ENCODE measurements around the gene LRRC8B. TPM values are rescaled to one million over a fixed set of nuclear protein-coding genes. Genes with fewer than 3 reads are reported as not detected.

LRRC8B gene
- total RNA-seq, 1 donor from 2014 or later, result 9.8 TPM

DNA sequence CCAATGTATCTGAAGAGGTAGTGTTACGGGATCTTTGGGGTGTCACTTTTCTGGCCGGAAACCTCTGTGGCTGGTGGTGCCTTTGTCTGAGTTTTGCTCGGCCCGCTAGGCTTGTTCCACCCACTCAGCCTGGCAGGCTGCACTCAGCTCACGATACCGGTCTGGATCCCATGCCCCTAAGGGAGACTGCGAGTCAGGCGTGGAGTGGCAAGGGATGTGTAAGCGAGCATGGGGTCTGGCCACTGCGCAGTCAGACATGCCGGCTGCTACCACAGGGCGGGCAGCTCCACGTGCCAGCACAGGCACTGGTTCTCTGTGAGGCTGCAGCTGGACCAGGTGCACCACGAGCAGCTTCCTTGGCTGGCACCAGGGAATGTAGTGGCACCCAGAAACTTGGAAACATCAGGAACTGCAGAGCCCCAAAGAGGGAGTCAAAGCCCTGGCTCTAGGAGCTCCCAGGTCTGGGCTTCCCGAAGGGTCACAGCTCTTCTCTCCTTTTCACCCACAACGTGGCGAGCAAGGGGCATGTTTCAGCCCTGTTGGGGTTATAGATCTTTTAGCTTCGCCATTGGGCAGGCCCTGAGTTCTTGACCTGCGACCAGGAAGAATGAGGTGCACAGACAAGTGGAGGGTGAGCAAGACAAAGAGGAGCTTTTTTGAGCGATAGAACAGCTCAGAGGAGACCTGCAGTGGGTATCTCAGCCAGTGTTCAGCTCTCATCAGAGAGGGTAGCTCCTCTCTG is 84.5 kb downstream of the LRRC8B start:
- no peak overlapping the region for H3K27ac ChIP-seq
- intact Hi-C loops (cut with DNase I), result loop anchor here (10.0 kb wide), 1 partner anchor 124 kb away; no protein-coding TSS in a partner anchor
- no peaks in the 10 kb centered on the region for H3K27me3 ChIP-seq
- H3K9me3 ChIP-seq, result no peaks in the 10 kb centered on the region
- H3K4me1 ChIP-seq, result no peaks in the 10 kb centered on the region
- DNase-seq (ENCODE audit: extremely low spot score in 2 of 2), result no peak
- H3K4me3 ChIP-seq, result no peak overlapping the region
- no peak for TF ChIP-seq POLR2A (IDR thresholded peaks at IDR 0.05)
- TF ChIP-seq, protein P1, sequence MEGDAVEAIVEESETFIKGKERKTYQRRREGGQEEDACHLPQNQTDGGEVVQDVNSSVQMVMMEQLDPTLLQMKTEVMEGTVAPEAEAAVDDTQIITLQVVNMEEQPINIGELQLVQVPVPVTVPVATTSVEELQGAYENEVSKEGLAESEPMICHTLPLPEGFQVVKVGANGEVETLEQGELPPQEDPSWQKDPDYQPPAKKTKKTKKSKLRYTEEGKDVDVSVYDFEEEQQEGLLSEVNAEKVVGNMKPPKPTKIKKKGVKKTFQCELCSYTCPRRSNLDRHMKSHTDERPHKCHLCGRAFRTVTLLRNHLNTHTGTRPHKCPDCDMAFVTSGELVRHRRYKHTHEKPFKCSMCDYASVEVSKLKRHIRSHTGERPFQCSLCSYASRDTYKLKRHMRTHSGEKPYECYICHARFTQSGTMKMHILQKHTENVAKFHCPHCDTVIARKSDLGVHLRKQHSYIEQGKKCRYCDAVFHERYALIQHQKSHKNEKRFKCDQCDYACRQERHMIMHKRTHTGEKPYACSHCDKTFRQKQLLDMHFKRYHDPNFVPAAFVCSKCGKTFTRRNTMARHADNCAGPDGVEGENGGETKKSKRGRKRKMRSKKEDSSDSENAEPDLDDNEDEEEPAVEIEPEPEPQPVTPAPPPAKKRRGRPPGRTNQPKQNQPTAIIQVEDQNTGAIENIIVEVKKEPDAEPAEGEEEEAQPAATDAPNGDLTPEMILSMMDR (IDR thresholded peaks at IDR 0.05), result no peak
- TF ChIP-seq POLR2AphosphoS5 (IDR thresholded peaks at IDR 0.05; ENCODE audit: insufficient read depth in 1 of 2, low read depth in 1 of 2), result no peak
- no peaks in the 10 kb centered on the region for H3K36me3 ChIP-seq

DNA sequence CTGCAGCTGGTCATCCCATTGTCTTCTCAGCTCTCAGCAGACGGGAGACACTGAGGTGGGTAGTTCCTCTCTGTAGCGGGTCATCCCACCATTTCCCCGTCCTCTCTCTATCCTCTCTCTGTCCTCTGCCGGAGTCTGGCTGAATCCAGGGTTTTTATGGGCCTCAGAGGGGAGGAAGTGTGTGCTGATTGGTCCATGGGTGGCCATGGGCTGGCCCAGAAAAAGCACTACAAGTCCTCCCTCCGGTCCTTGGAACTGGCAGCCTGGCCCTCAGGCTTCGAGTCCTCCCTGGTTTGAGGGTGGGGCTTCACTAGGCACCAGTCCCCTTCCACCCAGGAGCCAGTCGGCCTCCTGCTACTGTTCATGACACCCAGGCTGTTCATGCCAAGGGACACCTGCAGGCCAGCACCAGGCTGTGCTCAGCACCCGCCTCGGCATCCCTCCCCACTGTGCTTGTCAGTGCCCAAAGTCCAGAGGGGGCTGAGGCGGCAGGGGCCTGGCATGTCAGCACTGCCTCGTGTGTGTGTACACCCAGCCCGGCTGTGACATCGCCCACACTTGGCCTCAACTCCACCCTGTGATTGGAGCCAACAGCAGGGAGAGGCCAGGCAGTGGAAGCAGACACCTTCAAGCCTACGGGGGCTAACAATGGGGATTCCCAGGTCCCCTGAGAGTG is 85.3 kb downstream of the LRRC8B start:
- Histone ChIP-seq H3K27ac (no peak overlapping the region), H3K9me3 (no peaks in the 10 kb centered on the region), H3K4me1 (no peaks in the 10 kb centered on the region), H3K27me3 (no peaks in the 10 kb centered on the region), H3K4me3 (no peak overlapping the region), H3K36me3 (no peaks in the 10 kb centered on the region)
- TF ChIP-seq, protein P1 (IDR thresholded peaks at IDR 0.05), result no peak
- TF ChIP-seq POLR2AphosphoS5 (IDR thresholded peaks at IDR 0.05; ENCODE audit: insufficient read depth in 1 of 2, low read depth in 1 of 2) (no peak), POLR2A (IDR thresholded peaks at IDR 0.05) (no peak)
- intact Hi-C loops (cut with DNase I), result loop anchor here (10.0 kb wide), 1 partner anchor 125 kb away; no protein-coding TSS in a partner anchor
- no peak for DNase-seq (ENCODE audit: extremely low spot score in 2 of 2)

DNA sequence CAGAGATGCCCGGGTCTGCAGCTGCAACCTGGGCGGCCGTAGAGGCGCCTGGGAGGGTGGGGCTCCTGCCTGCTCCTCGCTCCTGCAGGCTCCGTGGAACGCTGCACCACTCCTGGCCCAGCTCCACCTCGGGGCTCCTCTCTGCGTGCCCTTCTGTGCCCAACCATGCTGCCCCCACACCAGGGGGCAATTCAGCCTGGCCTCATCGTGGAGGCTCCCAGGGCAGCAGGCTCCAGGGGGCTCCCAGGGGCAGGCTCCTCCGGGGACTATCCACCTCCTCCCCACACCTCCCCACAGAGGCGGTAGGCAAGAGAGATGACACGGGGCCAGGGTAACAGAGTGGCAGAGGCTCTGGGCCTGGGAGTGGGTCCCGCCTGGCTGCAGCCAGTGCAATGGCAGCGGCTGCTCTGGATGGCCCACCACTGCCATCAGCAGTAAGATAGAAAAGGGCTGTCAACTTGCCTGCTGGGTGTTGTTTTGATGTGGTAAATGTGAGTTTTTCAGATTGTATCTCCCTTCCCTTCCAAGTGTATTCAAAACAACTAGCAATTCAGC is 85.9 kb downstream of the LRRC8B start:
- intact Hi-C loops (cut with DNase I), result no loop called here
- Histone ChIP-seq H3K4me3 (no peak overlapping the region), H3K36me3 (no peaks in the 10 kb centered on the region), H3K27ac (no peak overlapping the region), H3K4me1 (no peaks in the 10 kb centered on the region), H3K27me3 (no peaks in the 10 kb centered on the region), H3K9me3 (no peaks in the 10 kb centered on the region)
- DNase-seq (ENCODE audit: extremely low spot score in 2 of 2), result no peak
- TF ChIP-seq POLR2A (IDR thresholded peaks at IDR 0.05) (no peak), POLR2AphosphoS5 (IDR thresholded peaks at IDR 0.05; ENCODE audit: insufficient read depth in 1 of 2, low read depth in 1 of 2) (no peak)
- TF ChIP-seq, protein P1 (IDR thresholded peaks at IDR 0.05), result no peak

DNA sequence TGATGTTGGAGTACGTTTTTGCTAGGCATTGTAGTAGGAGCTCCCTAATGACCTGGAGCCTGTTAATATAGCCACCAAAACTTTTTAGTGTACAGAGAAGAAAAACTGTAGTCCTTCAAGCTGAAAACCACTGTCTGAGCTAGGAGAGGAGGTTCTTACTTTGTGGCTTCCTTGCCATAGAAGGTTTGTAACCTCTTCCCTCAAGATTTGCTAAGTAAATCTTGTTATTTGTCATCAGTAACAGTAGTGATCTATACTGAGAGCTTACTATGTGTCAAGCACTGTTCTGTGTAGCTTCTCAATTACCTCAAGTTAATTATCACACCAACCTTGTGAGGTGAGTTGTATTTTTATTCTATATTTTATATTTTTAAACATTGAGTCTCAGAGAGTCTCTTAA is 87.1 kb downstream of the LRRC8B start:
- H3K27ac ChIP-seq, result no peak overlapping the region
- H3K27me3 ChIP-seq, result no peaks in the 10 kb centered on the region
- TF ChIP-seq POLR2A (IDR thresholded peaks at IDR 0.05) (no peak), POLR2AphosphoS5 (IDR thresholded peaks at IDR 0.05; ENCODE audit: insufficient read depth in 1 of 2, low read depth in 1 of 2) (no peak)
- TF ChIP-seq, protein P1 (IDR thresholded peaks at IDR 0.05), result no peak
- H3K9me3 ChIP-seq, result no peaks in the 10 kb centered on the region
- H3K4me3 ChIP-seq, result no peak overlapping the region
- H3K4me1 ChIP-seq, result no peaks in the 10 kb centered on the region
- intact Hi-C loops (cut with DNase I), result no loop called here
- no peaks in the 10 kb centered on the region for H3K36me3 ChIP-seq
- DNase-seq (ENCODE audit: extremely low spot score in 2 of 2), result no peak
